Mammary epithelial cell (primary cell): ENCODE data around the gene TRIP12.

ENCODE experiments used
- CTCF ChIP-seq, 2 donors: IDR thresholded peaks in 1 of 2; conservative IDR thresholded peaks in 1 of 2; 2 replicates each; pipeline ENCODE4 v1.5.1; 2011 to 2012; ENCODE audit warnings: inconsistent platforms in 2 of 2, low read length in 2 of 2, mild to moderate bottlenecking in 2 of 2, control low read depth in 1 of 2, low read depth in 1 of 2; ENCODE audit not compliant: insufficient read depth in 1 of 2; ENCODE audit errors: extremely low read depth in 1 of 2
- EZH2 ChIP-seq: IDR thresholded peaks from 2 replicates; pipeline ENCODE4 v1.6.1; 2012; ENCODE audit warnings: low read length, inconsistent platforms, borderline replicate concordance

- TF ChIP-seq CTCF (conservative IDR thresholded peaks at IDR 0.05 in 1 of 2, IDR thresholded peaks at IDR 0.05 in 1 of 2; ENCODE audit: extremely low read depth in 1 of 2, insufficient read depth in 1 of 2, low read depth in 1 of 2, low read length in 2 of 2) = no peak
- TF ChIP-seq EZH2 = no peak
Measured at GRCh38 chr2:229921101-229921891, 513 bp downstream of the TRIP12 start.
